HG02943 (cell line): Measurements from ENCODE around the gene SIAH1.
"Not testable (repeated sequence)": the region's sequence is repeated elsewhere in the genome, so short reads cannot be mapped to it uniquely, and the experiment has no call there.

Source experiments
- ATAC-seq: cut with Tn5 transposase; IDR thresholded peaks from one replicate; pipeline ENCODE4 v1.9.1; 2021; ENCODE audit warnings: mild to moderate bottlenecking, low read depth, moderate library complexity; ENCODE audit not compliant: unreplicated experiment

SIAH1 gene

DNA sequence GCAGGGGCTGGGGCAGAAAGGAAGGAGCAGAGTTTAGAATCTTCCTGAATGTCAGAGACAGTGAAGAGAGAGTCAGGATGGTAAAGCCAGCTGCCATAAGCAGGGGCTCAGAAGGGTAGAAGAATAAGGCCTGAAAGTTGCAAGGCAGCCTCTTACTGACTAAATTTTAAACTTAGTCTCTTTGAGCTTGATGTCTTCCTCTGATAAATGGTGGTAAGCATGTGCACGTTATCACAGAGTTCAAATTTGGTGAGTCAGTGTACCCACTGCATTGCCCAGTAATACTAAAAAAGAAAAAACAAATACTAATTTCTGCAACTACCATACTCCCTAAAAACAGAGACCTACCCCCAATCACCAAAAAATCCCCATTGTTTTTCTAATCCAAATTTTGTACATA is 45.2 kb downstream of the SIAH1 start:
- ATAC-seq = no peak

DNA sequence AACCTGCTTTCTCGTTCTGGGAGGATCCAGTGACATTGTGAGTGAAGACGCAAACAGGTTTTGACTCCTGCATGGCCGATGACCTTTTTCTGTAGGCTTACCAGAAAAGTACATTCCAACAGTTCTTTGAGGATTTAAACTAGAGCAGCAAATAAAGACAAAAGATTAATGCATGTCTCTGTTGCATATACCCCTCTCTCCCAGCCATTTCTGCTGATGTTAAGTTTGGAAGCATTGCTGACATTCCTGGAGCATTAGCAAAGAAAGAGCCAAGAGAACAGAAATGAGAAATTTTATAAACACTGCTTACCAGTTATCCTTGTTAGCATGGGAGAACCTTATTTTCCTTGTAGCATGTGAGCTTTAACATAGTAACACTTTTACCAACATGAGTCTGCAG is 49.3 kb downstream of the SIAH1 start:
- ATAC-seq = no peak

DNA sequence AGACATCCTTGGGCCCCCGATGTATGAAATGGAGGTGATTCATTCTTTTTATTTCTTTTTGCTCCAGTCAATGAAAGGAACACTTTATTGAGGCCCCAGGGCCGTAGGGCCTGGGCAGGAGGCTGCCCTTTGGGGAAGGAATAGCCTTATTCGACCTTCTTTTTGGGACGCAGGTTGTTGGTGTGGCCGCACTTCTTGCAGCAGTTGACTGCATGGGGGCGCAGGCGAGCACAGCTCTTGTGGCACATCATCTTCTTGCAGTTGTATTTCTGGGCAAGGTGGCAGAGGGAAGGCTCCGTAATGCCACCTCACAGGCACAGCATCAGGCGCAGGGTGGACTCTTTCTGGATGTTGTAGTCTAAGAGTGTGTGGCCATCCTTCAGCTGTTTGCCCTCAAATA is 50.9 kb downstream of the SIAH1 start:
- ATAC-seq = no peak

DNA sequence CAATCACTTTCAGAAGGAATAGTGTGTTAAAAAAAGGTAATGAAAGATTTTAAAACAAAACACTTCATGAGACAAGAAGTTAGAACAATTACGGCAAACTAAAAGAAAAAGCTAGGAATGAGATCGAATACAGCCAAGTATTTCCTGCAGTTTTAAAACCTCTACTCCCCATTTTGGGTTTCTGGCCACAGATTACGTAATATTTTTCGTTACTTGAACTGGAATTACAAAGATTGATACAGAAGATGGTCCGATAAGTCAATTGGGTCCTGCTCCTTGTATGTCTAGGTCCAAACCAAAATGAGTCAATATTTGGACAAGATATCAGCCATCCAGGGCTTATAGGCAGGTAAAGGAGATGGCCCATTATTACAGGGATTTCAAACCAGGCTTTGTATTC is 52.2 kb downstream of the SIAH1 start:
- ATAC-seq = no peak

DNA sequence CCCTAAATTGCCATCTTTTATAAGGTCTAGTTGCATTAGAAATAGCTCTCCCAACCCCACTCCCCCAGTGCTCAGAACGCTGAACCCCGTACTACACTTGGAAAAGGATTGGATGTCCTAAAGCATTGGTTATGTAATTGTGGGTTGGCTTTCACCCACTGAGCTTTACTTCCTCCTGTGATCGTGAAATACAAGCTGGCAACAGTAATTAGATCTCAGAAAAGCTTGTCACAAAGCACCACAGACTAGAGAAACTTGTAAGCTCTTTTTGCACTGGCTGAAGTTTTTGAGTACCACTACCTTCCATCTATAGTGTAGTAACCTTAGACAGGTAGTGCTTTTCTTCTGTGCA is 54.4 kb downstream of the SIAH1 start:
- ATAC-seq = no peak

DNA sequence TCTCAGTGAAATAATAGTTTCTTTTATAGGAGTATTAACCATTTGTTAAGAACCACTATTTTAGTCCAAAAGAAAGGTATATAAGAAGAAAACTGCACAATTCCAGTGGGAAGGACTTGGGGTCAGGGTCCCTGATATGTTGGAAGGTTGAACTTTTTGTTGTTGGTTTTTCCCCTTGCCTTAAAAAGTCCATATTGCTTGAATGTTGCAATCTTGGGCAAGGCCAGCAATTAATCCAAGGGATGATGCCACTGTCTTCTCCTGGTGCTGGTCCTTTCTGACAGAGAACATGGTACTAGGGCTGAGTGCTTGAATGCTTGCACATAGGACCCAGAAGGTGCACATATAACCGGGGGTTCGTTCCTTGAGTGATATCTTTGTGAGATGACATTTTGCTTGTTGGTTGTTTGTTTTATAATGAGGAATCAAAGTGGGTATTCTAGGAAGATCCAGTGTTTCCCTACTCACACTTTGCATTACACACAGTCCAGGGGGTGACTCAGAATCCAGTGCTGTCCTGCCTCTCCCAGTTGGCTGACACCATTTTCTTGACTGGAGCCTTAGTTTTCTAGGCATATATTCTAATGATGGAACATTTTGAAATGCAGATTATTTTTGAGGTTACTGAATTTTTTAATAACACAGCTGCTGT is 54.9 kb downstream of the SIAH1 start:
- no peak for ATAC-seq

DNA sequence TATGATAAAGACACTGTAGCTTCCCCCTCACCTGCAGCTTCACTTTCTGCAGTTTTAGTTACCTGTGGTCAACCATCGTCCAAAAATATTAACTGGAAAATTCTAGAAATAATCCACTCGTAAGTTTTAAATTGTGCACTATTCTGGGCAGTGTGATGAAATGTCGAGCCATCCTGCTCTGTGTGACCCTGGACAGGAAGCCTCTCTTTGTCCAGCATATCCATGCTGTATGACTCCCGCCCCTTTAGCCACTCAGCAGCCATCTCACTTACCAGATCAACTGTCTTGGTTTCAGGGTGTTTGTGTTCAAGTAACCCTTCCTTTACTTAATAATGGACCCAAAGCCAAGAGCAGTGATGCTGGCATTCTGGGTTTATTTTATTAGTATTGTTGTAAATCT is 56.1 kb downstream of the SIAH1 start:
- no peak for ATAC-seq

DNA sequence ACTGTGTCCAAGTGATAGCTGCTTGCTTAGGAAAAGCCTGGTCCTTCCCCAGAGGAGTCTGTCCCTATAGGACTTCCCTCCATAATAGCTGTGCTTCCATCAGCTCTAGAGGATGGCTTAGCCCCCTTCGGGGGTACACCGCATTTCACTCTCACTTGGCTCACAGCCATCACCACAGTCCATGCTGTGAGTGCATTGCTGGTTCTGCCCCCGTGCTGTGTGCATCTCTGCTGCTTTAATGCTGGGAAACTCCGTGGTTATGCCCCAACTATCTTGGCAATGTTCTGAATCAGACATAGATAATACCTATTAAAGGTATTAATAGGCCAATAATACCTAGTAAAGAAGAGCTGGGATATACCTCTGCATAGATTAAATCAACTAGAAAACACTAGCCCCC is 58.3 kb downstream of the SIAH1 start:
- ATAC-seq = no peak

DNA sequence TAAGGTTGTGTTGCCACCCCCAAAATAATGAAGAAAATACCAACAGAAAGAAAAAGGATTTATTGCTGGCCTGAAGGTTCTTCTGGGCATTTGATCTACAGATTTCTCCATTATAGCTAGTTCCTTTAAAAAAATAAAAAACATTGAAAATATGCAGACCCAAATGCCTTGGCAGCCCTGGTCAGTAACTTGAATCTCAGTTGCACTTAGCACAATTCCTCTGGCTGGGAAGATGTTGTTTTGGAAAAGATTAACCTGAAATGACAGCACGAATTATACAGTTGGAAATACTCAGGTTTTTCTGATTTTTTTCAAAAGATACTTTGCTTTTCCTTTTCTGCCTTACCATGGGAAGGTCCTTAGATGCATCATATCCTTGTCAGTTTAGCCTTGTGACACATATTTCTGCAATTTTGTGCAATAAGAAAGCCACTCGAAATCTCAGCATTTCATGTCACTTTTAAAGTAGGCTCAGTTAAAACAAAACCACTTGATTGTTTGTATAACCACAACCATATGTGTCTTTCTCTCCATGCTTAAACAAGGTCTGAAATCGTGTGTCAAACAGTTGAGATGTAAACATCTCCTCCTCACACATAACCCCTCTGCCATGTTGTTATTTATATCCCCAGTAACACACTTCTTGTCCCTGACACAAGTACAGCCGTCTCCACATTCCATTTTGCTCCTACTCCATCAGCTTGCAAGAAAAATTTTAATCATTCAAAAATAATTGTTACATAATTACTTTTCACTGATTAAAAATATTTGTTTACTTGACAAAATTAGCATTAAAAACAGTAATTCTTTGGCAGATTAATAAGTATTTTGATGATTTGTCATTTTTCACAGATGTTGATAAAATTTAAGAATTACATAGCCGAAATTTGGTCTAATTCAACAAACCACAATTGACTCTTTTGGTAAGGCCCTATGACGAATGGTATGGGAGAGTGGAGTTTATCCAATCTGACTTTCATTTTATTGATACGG is 61.1 kb downstream of the SIAH1 start:
- no peak for ATAC-seq

DNA sequence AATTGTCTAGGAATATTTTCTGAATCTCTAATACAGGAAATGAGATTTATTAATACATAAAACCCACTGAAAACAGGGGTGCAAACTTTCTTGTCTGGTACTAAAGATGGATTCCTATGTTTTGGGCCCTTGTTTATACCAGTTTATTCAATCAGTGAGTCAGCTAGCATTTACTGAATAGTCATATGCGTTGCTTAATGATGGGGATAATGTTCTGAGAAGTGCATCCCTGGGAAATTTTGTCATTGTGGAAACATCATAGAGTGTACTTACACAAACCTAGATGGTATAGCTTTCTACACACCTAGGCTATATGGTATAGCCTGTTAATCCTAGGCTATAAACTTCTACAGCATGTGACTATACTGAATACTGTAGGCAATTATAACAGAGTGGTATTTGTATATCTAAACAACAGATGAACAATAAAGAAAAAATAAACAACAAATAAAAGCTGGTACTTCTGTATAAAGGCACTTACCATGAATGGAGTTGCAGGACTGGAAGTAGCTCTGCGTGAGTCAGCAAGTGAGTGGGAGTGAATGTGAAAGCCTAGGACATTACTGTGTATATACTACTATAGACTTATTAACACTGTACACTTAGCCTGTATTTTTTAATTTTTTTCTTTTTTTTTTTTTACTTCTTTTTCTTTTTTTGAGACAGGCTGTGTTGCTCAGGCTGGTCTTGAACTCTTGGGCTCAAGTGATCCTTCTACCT is 63.7 kb downstream of the SIAH1 start:
- ATAC-seq = no peak

DNA sequence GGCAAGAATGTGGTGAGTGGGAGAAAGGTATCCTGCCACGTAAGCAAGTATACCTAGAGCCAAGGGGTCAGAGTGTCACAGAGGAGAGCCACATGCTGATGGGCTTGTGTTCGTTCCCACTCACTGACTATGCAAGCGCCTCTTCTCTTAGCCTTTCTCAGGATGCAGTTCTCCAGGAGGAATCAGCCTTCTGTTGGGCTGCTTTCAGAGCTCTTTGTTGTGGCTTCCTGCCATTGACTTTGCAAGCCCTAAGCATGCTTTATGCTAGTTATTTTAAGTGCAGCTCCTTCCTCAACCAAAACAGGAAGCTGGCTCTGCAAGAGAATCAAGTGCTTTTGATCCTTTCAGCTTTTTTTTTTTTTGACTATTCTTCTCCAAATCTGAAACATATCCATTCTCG is 66.6 kb downstream of the SIAH1 start:
- no peak for ATAC-seq

DNA sequence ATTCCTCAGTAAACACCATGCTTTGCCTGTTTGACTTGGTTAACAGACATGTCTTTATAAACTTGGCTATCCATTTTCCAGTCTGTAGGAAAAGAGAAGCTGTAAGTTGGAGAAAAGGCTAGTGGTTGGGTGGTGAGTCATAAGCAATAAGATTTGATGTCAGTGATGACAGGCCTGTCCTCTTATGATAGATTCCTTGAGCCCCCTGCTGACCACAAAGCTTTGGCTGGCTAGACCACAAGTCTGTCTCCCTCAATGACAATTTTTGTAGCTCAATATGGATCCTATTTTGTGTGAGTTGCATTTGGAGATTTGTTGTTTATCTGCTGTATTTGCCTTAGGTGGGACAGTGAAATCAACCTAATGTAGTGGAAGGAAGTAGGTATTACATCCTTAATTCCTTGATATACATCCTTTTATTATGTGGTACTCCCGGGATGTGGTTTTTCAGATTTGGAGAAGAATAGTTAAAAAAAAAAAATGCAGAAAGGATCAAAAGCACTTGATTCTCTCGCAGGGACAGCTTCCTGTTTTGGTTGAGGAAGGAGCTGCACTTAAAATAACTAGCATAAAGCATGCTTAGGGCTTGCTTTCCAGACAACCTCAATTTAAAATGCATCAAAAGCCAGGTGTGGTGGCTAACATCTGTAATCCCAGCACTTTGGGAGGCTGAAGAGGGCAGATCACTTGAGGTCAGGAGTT is 67.4 kb downstream of the SIAH1 start:
- no peak for ATAC-seq

DNA sequence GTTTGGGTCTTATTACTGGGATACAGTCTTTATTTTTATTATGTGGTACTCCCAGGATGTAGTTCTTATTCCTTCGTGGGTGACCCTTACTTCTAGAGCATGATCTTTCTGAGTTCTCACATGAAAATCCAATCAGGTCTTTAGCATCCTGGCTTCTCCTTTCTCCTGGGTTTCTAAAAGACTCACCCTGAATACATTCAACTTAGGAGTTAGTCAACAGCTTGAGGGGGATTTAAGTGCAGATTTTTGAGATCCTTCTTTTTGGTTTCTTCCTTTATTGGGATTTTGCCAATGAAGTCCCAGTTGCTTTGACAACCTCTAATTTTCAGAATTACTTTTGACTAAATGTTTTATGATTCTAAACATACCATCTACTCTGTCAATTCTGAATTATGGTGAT is 68.2 kb downstream of the SIAH1 start:
- ATAC-seq = no peak

DNA sequence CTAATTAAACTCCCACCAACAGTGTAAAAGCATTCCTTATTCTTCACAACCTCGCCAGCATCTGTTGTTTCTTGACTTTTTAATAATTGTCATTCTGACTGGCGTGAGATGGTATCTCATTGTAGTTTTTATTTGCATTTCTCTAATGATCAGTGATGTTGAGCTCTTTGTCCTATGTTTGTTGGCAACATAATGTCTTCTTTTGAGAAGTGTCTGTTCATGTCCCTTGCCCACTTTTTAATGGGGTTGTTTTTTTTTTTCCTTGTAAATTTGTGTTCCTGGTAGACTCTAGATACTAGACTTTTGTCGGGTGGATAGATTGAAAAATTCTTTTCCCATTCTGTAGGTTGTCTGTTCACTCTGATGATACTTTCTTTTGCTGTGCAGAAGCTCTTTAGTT is 71.3 kb downstream of the SIAH1 start:
- ATAC-seq = not testable (repeated sequence)

DNA sequence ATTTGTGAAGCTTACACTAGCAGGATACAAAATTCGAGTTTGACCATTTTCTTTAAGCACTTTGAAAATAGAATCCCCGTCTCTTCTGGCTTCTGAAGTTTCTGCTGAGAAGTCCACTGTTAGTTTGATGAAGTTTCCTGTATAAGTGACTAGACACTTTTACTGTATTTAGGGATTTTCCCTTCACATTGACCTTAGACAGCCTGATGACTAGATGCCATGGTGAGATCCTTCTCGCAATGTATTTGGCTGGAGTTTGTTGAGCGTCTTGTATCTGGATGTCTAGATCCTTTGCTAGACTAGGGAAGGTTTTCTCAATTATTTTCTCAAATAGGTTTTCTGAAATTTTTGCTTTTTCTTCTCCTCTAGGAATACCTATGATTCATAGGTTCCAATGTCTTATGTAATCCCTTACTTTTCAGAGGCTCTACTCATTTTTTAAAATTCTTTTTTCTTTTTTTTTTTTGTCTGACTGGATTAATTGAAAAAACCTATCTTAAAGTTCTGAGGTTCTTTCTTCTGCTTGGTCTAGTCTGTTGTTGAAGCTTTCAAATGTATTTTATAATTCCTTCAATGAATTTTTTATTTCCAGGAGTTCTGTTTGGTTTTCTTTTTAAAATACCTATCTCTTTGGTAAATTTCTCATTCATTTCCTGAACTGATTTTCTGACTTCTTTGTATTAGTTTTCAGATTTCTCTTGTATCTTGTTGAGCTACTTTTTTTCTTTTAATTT is 74.1 kb downstream of the SIAH1 start:
- no peak for ATAC-seq
